Endothelial cell of umbilical vein (primary cell): ENCODE measurements around the gene ANXA5. TPM values are rescaled to one million over a fixed set of nuclear protein-coding genes. Genes with fewer than 3 reads are reported as not detected.
A peak's percentile ranks its signal among the peaks of the same experiment; 100 is the strongest.

ENCODE experiments used
- BruUV-seq: library from RNA; stranded (reverse); fragments of 400-500 nt; replicated peaks from 2 replicates; lab custom pipeline; 2021; lab: Mats Ljungman, UMichigan
- CTCF ChIA-PET: fragments of 300-600, 350-600 bp; sonication (Branson Sonifier 250); formaldehyde crosslinking; loops from one replicate; lab custom pipeline; 2021; ENCODE audit warnings: antibody characterized with exemption, inconsistent platforms; lab: Charles Lee
- POLR2A ChIA-PET: fragments of 300-600, 350-600 bp; sonication (Branson Sonifier 250); formaldehyde crosslinking; loops from one replicate; lab custom pipeline; 2021; ENCODE audit warnings: antibody characterized with exemption, inconsistent platforms; lab: Charles Lee
- DNase-seq: peaks from one replicate; pipeline ENCODE4 v3.0.0-alpha.2; 2011; ENCODE audit warnings: low read depth, low spot score
- FAIRE-seq: peaks from 2 replicates; lab custom pipeline; 2011; peaks lifted over from hg19 to GRCh38; lab: Jason Lieb, UNC
- H2AFZ ChIP-seq: 2 replicates; pipeline ENCODE4 v1.6.0; 2012; ENCODE audit warnings: low read depth, low read length, control low read depth, inconsistent platforms
- H3K27ac ChIP-seq: 2 replicates; pipeline ENCODE4 v1.5.1; 2011; ENCODE audit warnings: low read depth, mild to moderate bottlenecking, control low read depth, low read length, moderate library complexity; ENCODE audit not compliant: insufficient read depth
- H3K27me3 ChIP-seq, 2 experiments: 2 replicates each; pipeline versions ENCODE4 v1.6.0 to v1.6.1; 2011; ENCODE audit warnings: low read length in 2 of 2, mixed read lengths in 1 of 2; ENCODE audit not compliant: control insufficient read depth in 2 of 2, insufficient read depth in 2 of 2
- H3K36me3 ChIP-seq, 2 experiments: 2 replicates in 1 of 2; 3 replicates in 1 of 2; pipeline ENCODE4 v1.5.1; 2011; ENCODE audit warnings: low read length in 2 of 2, mild to moderate bottlenecking in 1 of 2, moderate library complexity in 1 of 2; ENCODE audit not compliant: control insufficient read depth in 2 of 2, insufficient read depth in 2 of 2; ENCODE audit errors: extremely low read depth in 1 of 2
- H3K4me1 ChIP-seq: 3 replicates; pipeline ENCODE4 v1.5.1; 2011; ENCODE audit warnings: mild to moderate bottlenecking, low read length; ENCODE audit not compliant: control insufficient read depth, insufficient read depth; ENCODE audit errors: extremely low read depth
- H3K4me2 ChIP-seq: 2 replicates; pipeline ENCODE4 v1.6.1; 2011; ENCODE audit warnings: low read length, control low read depth, mixed read lengths; ENCODE audit not compliant: insufficient read depth
- H3K4me3 ChIP-seq, 3 experiments: fragments of 200-600 bp in 1 of 3; sonication (generic), shearing (Covaris generic) in 1 of 3; replicated peaks in 1 of 3; 2 replicates each; pipeline ENCODE4 v1.5.1; 2011 to 2016; ENCODE audit warnings: control low read depth in 3 of 3, low read length in 3 of 3, mild to moderate bottlenecking in 2 of 3, inconsistent platforms in 1 of 3, low read depth in 1 of 3, moderate library complexity in 1 of 3; ENCODE audit not compliant: insufficient read depth in 1 of 3
- H3K79me2 ChIP-seq: 2 replicates; pipeline ENCODE4 v1.6.0; 2012; ENCODE audit warnings: low read length, inconsistent platforms; ENCODE audit not compliant: control insufficient read depth, insufficient read depth
- H3K9ac ChIP-seq: replicated peaks from 2 replicates; pipeline ENCODE3; 2011; ENCODE audit warnings: low read length, control low read depth; ENCODE audit not compliant: insufficient read depth; ENCODE audit errors: extremely low read depth
- H3K9me1 ChIP-seq: replicated peaks from 3 replicates; pipeline ENCODE4 v1.6.0; 2011; ENCODE audit warnings: mild to moderate bottlenecking, low read length; ENCODE audit not compliant: control insufficient read depth, insufficient read depth; ENCODE audit errors: extremely low read depth
- H3K9me3 ChIP-seq: replicated peaks from 2 replicates; pipeline ENCODE4 v1.5.1; 2012; ENCODE audit warnings: low read length, inconsistent platforms; ENCODE audit not compliant: control insufficient read depth, insufficient read depth
- H4K20me1 ChIP-seq: replicated peaks from 2 replicates; pipeline ENCODE3; 2011; ENCODE audit warnings: mild to moderate bottlenecking, low read length; ENCODE audit not compliant: control insufficient read depth, insufficient read depth; ENCODE audit errors: extremely low read depth
- EZH2 ChIP-seq: IDR thresholded peaks from 2 replicates; pipeline ENCODE4 v1.6.1; 2012; ENCODE audit warnings: borderline replicate concordance, low read depth, mild to moderate bottlenecking, moderate library complexity, low read length, inconsistent platforms; ENCODE audit not compliant: severe bottlenecking
- FOS ChIP-seq: IDR thresholded peaks from 2 replicates; pipeline ENCODE4 v1.6.1; 2011; ENCODE audit warnings: mild to moderate bottlenecking, low read length, moderate library complexity, borderline replicate concordance; ENCODE audit not compliant: insufficient read depth
- GATA2 ChIP-seq: IDR thresholded peaks from 2 replicates; pipeline ENCODE4 v1.7.0; 2011; ENCODE audit warnings: low read depth, mild to moderate bottlenecking, moderate library complexity, mixed read lengths, low read length; ENCODE audit not compliant: insufficient read length, insufficient read depth
- JUN ChIP-seq: IDR thresholded peaks from 2 replicates; pipeline ENCODE4 v1.6.1; 2011; ENCODE audit warnings: borderline replicate concordance, low read depth; ENCODE audit not compliant: insufficient read length, insufficient read depth
- MYC ChIP-seq: IDR thresholded peaks from one replicate; pipeline ENCODE4 v1.6.1; 2011; ENCODE audit warnings: mild to moderate bottlenecking, low read depth, low read length
- POLR2A ChIP-seq: IDR thresholded peaks from 2 replicates; pipeline ENCODE4 v1.6.1; 2012; ENCODE audit warnings: low read depth, mild to moderate bottlenecking, control low read depth, low read length
- POLR2AphosphoS5 ChIP-seq: IDR thresholded peaks from 2 replicates; pipeline ENCODE4 v1.6.1; 2012; ENCODE audit warnings: low read depth, mild to moderate bottlenecking, control low read depth, low read length, moderate library complexity; ENCODE audit not compliant: insufficient read depth
- dilution Hi-C: fragments of 300-500 bp; cut with MboI; formaldehyde crosslinking; loops from one replicate; pipeline ENCODE4 v1.15.0; 2019; ENCODE audit warnings: low sequenced_read_pairs; ENCODE audit not compliant: extremely low pct_ligation_motif_present
- intact Hi-C: fragments of 100-400 bp; cut with micrococcal nuclease; formaldehyde crosslinking; loops from one replicate; pipeline ENCODE4 v1.10.0; 2022
- polyA plus RNA-seq, 4 experiments: library from polyadenylated mRNA; depleted of rRNA in 3 of 4; stranded (reverse) in 3 of 4; unstranded in 1 of 4; fragments of >200 nt; gene quantifications; 2 replicates each; pipeline versions ENCODE4 v1.2.1 to v1.2.3, GENCODE V29; 2011 to 2012; ENCODE audit warnings: missing spikeins in 1 of 4
- total RNA-seq: library from RNA; stranded (reverse); gene quantifications from 2 replicates; pipeline ENCODE4 v1.2.3, GENCODE V29; 2021
- TF ChIP-seq, protein P1 (sequence below): IDR thresholded peaks from 2 replicates; pipeline ENCODE4 v1.6.1; 2011; ENCODE audit not compliant: insufficient read depth, insufficient read length
- TF ChIP-seq, protein P2 (sequence below), 2 donors: IDR thresholded peaks; 1 replicate in 1 of 2; 2 replicates in 1 of 2; pipeline ENCODE4 v1.5.1; 2011; ENCODE audit warnings: low read length in 2 of 2, mild to moderate bottlenecking in 2 of 2, moderate library complexity in 2 of 2, control low read depth in 1 of 2, inconsistent platforms in 1 of 2, low read depth in 1 of 2; ENCODE audit not compliant: insufficient read depth in 1 of 2; ENCODE audit errors: extremely low read depth in 1 of 2

ANXA5 gene
- total and polyA plus RNA-seq, 2 donors (not counting 3 experiments of a cell fraction or from before 2014, with no cell fraction given) = 450 to 528 TPM

DNA sequence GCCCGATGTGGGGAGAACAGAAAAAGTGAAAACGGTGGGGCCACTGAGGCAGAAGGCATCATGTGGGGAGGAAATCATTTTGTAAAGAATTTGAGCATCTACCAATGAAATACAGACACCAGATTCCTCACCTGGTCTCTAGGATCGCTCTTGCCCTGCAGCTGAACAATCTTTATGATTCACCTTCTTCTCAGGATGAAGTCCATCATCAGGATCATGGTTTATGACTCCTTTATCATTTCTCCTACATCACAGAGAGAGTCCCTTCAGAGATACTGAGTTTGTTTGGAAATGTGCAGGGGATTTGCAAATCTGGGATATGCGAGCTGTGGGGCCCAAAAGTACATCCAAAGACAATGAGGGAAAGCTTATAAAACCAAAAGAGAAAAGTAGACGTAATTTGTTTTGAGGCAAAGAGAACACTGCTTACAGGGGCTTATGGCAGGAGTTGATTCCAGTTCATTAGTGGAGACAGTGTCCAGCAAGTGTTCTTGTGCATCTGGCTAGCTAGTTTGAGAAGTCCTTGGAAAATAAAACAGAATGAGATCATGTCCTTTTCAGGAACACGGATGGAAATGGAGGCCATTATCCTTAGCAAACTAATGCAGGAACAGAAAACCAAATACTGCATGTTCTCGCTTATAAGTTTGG, 15.3 kb upstream of the ANXA5 start:
- Histone ChIP-seq H3K36me3 (no peaks in the 10 kb centered on the region), H3K79me2 (no peaks in the 10 kb centered on the region), H3K27ac (peak overlapping the region; percentile 98), H3K4me1 (peaks cover 27% of the 10 kb centered on the region), H3K9me3 (no peaks in the 10 kb centered on the region), H3K27me3 (no peaks in the 10 kb centered on the region), H3K9me1 (no peaks in the 10 kb centered on the region), H3K4me2 (peak overlapping the region; percentile 80), H4K20me1 (no peaks in the 10 kb centered on the region), H3K9ac (peak overlapping the region; percentile 91), H2AFZ (peak overlapping the region; percentile 76), H3K4me3 (no peak overlapping the region)
- POLR2A ChIA-PET = interaction anchor here (1.4 to 2.9 kb wide), 2 partner anchors 13 to 16 kb away, joined by 3 to 18 read pairs; partner anchors contain the start of gene ANXA5
- dilution Hi-C loops = no loop called here
- TSS peak; percentile 93 for BruUV-seq
- DNase-seq = no peak
- CTCF ChIA-PET = interaction anchor here (1.0 to 3.8 kb wide), 5 partner anchors 13 to 341 kb away, joined by 3 to 31 read pairs (median 5); partner anchors contain the start of gene ANXA5
- peak; percentile 21 for FAIRE-seq
- no peak for TF ChIP-seq POLR2AphosphoS5
- TF ChIP-seq FOS = no peak
- no peak for TF ChIP-seq MYC
- no peak for TF ChIP-seq JUN
- TF ChIP-seq, protein P1, sequence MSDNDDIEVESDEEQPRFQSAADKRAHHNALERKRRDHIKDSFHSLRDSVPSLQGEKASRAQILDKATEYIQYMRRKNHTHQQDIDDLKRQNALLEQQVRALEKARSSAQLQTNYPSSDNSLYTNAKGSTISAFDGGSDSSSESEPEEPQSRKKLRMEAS = no peak
- no peak for TF ChIP-seq GATA2
- no peak for TF ChIP-seq EZH2
- no peak for TF ChIP-seq POLR2A
- TF ChIP-seq, protein P2, sequence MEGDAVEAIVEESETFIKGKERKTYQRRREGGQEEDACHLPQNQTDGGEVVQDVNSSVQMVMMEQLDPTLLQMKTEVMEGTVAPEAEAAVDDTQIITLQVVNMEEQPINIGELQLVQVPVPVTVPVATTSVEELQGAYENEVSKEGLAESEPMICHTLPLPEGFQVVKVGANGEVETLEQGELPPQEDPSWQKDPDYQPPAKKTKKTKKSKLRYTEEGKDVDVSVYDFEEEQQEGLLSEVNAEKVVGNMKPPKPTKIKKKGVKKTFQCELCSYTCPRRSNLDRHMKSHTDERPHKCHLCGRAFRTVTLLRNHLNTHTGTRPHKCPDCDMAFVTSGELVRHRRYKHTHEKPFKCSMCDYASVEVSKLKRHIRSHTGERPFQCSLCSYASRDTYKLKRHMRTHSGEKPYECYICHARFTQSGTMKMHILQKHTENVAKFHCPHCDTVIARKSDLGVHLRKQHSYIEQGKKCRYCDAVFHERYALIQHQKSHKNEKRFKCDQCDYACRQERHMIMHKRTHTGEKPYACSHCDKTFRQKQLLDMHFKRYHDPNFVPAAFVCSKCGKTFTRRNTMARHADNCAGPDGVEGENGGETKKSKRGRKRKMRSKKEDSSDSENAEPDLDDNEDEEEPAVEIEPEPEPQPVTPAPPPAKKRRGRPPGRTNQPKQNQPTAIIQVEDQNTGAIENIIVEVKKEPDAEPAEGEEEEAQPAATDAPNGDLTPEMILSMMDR (IDR thresholded peaks at IDR 0.05; ENCODE audit: extremely low read depth in 1 of 2, insufficient read depth in 1 of 2, low read depth in 1 of 2, low read length in 2 of 2) = no peak
- intact Hi-C loops = no loop called here
